ENCODE data around the gene SHC2. TPM values are rescaled to one million over a fixed set of nuclear protein-coding genes. Genes with fewer than 3 reads are reported as not detected.

The SHC2 gene
- total and polyA plus RNA-seq, 2 experiments from 2014 or later, result 39.9 to 56.9 TPM

DNA sequence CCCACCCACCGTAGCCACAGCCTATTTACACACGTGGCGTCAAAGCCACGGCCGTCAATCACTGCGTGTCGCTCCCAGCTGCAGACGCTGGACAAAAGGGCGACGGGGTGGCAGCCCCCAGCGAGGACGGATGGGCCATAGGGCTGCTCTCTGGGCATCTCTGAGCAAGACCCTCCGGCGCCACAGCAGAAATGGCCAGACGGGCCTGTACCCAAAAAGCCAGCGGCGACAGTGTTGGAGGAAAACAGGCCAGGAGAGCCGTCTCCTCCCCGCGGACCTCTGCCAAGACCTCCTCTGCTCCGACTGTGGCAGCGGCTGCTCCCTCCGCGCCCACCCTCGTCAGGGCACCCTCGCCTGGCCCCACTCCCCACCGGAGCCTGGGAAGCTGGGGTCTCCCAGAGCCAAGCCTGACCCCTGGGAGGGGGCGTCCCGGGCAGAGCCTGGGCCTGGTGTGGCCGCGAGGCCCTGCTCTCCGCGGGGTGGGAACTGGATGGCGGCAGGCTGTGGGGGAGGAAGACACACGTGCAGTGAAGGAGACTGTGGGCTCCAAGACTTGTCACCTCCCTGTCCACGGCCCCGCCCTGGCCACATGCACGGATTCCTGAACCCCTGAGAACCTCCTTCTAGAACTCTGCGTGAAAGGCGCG is 54.6 kb downstream of the SHC2 start:
- Histone ChIP-seq H3K4me1 (ENCODE audit: low read depth) (peaks cover 3% of the 10 kb centered on the region), H3K9me3 (ENCODE audit: low read depth) (no peaks in the 10 kb centered on the region), H3K27me3 (peaks cover 19% of the 10 kb centered on the region), H3K36me3 (no peaks in the 10 kb centered on the region), H3K27ac (no peak overlapping the region), H3K4me3 (no peak overlapping the region)
- no peak for DNase-seq (ENCODE audit: low read depth in 1 of 2, low spot score in 1 of 2)
- TF ChIP-seq CTCF (IDR thresholded peaks at IDR 0.05; ENCODE audit: low read depth, low read length), result no peak

- H3K4me1 ChIP-seq (ENCODE audit: low read depth), result peaks cover 3% of the 10 kb centered on the region
- no peak overlapping the region for H3K27ac ChIP-seq
- no peak for DNase-seq (ENCODE audit: low read depth in 1 of 2, low spot score in 1 of 2)
- H3K36me3 ChIP-seq, result no peaks in the 10 kb centered on the region
- H3K27me3 ChIP-seq, result peaks cover 18% of the 10 kb centered on the region
- no peaks in the 10 kb centered on the region for H3K9me3 ChIP-seq (ENCODE audit: low read depth)
- H3K4me3 ChIP-seq, result no peak overlapping the region
- no peak for TF ChIP-seq CTCF (IDR thresholded peaks at IDR 0.05; ENCODE audit: low read depth, low read length)
These were observed 55.5 kb downstream of the SHC2 start for GRCh38 chr19:405121-405965.

- DNase-seq (ENCODE audit: low read depth in 1 of 2, low spot score in 1 of 2), result no peak
- Histone ChIP-seq H3K4me1 (ENCODE audit: low read depth) (no peaks in the 10 kb centered on the region), H3K9me3 (ENCODE audit: low read depth) (no peaks in the 10 kb centered on the region), H3K36me3 (no peaks in the 10 kb centered on the region), H3K4me3 (no peak overlapping the region), H3K27ac (no peak overlapping the region), H3K27me3 (peaks cover 6% of the 10 kb centered on the region)
- TF ChIP-seq CTCF (IDR thresholded peaks at IDR 0.05; ENCODE audit: low read depth, low read length), result no peak
These were observed 57.4 kb downstream of the SHC2 start for GRCh38 chr19:403221-404027.

GRCh38 chr19:402786-403185 is 58.0 kb downstream of the SHC2 start:
- Histone ChIP-seq H3K4me3 (no peak overlapping the region), H3K27me3 (peaks cover under 1% of the 10 kb centered on the region), H3K9me3 (ENCODE audit: low read depth) (no peaks in the 10 kb centered on the region), H3K27ac (no peak overlapping the region), H3K36me3 (no peaks in the 10 kb centered on the region), H3K4me1 (ENCODE audit: low read depth) (no peaks in the 10 kb centered on the region)
- no peak for TF ChIP-seq CTCF (IDR thresholded peaks at IDR 0.05; ENCODE audit: low read depth, low read length)
- DNase-seq (ENCODE audit: low read depth in 1 of 2, low spot score in 1 of 2), result no peak

DNA sequence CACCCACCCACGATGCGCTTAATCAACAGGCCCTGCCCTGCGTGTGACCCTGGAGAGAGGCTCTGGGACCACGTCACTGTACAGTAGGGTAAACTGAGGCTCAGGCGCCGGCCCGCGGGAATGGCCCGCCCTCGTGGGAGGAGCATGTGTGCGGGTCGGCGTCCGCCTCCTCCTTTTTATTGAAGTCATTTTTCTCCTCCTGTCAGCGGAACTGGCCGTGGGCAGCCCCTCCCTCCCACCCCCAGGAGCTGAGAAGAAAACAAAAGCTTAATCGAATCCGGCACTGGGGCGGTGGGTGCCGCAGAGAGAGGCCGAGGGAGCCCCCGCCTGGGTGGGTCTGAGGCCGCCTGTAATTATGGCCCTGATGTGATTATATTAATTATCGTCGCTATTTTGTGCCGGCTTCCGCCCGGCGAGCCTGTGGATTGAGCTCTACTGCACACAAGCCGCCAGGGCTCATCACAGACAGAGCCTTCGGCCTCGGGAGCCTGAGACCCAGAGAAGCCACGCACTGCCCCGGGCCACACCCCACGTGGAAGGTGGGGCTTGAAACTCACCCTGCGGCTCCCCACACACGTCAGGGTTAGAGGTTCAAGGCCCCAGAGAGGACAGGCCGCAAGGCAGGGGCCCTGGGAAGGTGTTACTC is 58.8 kb downstream of the SHC2 start:
- no peak for DNase-seq (ENCODE audit: low read depth in 1 of 2, low spot score in 1 of 2)
- Histone ChIP-seq H3K27ac (no peak overlapping the region), H3K9me3 (ENCODE audit: low read depth) (no peaks in the 10 kb centered on the region), H3K4me3 (no peak overlapping the region), H3K36me3 (no peaks in the 10 kb centered on the region), H3K27me3 (no peaks in the 10 kb centered on the region), H3K4me1 (ENCODE audit: low read depth) (no peaks in the 10 kb centered on the region)
- no peak for TF ChIP-seq CTCF (IDR thresholded peaks at IDR 0.05; ENCODE audit: low read depth, low read length)

All from cardiac muscle cell (in vitro differentiated cells and primary cell).